Measurements from ENCODE around the gene PARD3.

Gene PARD3

GRCh38 chr10:34155812-34156211 lies 659.3 kb downstream of the PARD3 start:
- H3K36me3 ChIP-seq (ENCODE audit: control insufficient read depth, insufficient read depth, low read length), result no peaks in the 10 kb centered on the region
- H3K4me3 ChIP-seq (replicated peaks; ENCODE audit: low read depth, low read length), result no peak overlapping the region
- TF ChIP-seq, protein P1, sequence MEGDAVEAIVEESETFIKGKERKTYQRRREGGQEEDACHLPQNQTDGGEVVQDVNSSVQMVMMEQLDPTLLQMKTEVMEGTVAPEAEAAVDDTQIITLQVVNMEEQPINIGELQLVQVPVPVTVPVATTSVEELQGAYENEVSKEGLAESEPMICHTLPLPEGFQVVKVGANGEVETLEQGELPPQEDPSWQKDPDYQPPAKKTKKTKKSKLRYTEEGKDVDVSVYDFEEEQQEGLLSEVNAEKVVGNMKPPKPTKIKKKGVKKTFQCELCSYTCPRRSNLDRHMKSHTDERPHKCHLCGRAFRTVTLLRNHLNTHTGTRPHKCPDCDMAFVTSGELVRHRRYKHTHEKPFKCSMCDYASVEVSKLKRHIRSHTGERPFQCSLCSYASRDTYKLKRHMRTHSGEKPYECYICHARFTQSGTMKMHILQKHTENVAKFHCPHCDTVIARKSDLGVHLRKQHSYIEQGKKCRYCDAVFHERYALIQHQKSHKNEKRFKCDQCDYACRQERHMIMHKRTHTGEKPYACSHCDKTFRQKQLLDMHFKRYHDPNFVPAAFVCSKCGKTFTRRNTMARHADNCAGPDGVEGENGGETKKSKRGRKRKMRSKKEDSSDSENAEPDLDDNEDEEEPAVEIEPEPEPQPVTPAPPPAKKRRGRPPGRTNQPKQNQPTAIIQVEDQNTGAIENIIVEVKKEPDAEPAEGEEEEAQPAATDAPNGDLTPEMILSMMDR (IDR thresholded peaks at IDR 0.05; ENCODE audit: insufficient read depth, low read length, poor library complexity, severe bottlenecking), result no peak
- no peaks in the 10 kb centered on the region for H3K27me3 ChIP-seq (replicated peaks; ENCODE audit: control insufficient read depth, insufficient read depth, low read length)
- DNase-seq (ENCODE audit: extremely low read depth, insufficient read length), result no peak

- no peak overlapping the region for H3K4me3 ChIP-seq (replicated peaks; ENCODE audit: low read depth, low read length)
- DNase-seq (ENCODE audit: extremely low read depth, insufficient read length), result no peak
- H3K27me3 ChIP-seq (replicated peaks; ENCODE audit: control insufficient read depth, insufficient read depth, low read length), result no peaks in the 10 kb centered on the region
- no peaks in the 10 kb centered on the region for H3K36me3 ChIP-seq (ENCODE audit: control insufficient read depth, insufficient read depth, low read length)
- TF ChIP-seq, protein P1 (IDR thresholded peaks at IDR 0.05; ENCODE audit: insufficient read depth, low read length, poor library complexity, severe bottlenecking), result no peak
These were observed 660.7 kb downstream of the PARD3 start for GRCh38 chr10:34154383-34154900.

- H3K4me3 ChIP-seq (replicated peaks; ENCODE audit: low read depth, low read length), result no peak overlapping the region
- H3K27me3 ChIP-seq (replicated peaks; ENCODE audit: control insufficient read depth, insufficient read depth, low read length), result no peaks in the 10 kb centered on the region
- TF ChIP-seq, protein P1 (IDR thresholded peaks at IDR 0.05; ENCODE audit: insufficient read depth, low read length, poor library complexity, severe bottlenecking), result no peak
- no peaks in the 10 kb centered on the region for H3K36me3 ChIP-seq (ENCODE audit: control insufficient read depth, insufficient read depth, low read length)
- no peak for DNase-seq (ENCODE audit: extremely low read depth, insufficient read length)
These were observed 661.3 kb downstream of the PARD3 start for GRCh38 chr10:34153663-34154382.

GRCh38 chr10:34152434-34152833 lies 662.7 kb downstream of the PARD3 start:
- Histone ChIP-seq H3K4me3 (replicated peaks; ENCODE audit: low read depth, low read length) (no peak overlapping the region), H3K27me3 (replicated peaks; ENCODE audit: control insufficient read depth, insufficient read depth, low read length) (no peaks in the 10 kb centered on the region), H3K36me3 (ENCODE audit: control insufficient read depth, insufficient read depth, low read length) (no peaks in the 10 kb centered on the region)
- TF ChIP-seq, protein P1 (IDR thresholded peaks at IDR 0.05; ENCODE audit: insufficient read depth, low read length, poor library complexity, severe bottlenecking), result no peak
- no peak for DNase-seq (ENCODE audit: extremely low read depth, insufficient read length)

GRCh38 chr10:34151931-34152330 lies 663.2 kb downstream of the PARD3 start:
- DNase-seq (ENCODE audit: extremely low read depth, insufficient read length), result no peak
- TF ChIP-seq, protein P1 (IDR thresholded peaks at IDR 0.05; ENCODE audit: insufficient read depth, low read length, poor library complexity, severe bottlenecking), result no peak

More at GRCh38 chr10:34151931-34152330, 663.2 kb downstream of the PARD3 start:
- H3K27me3 ChIP-seq (replicated peaks; ENCODE audit: control insufficient read depth, insufficient read depth, low read length), result no peaks in the 10 kb centered on the region
- H3K36me3 ChIP-seq (ENCODE audit: control insufficient read depth, insufficient read depth, low read length), result no peaks in the 10 kb centered on the region
- H3K4me3 ChIP-seq (replicated peaks; ENCODE audit: low read depth, low read length), result no peak overlapping the region

All from GM06990 (cell line).